GM19438 (cell line): ENCODE results near the gene IRF2BP2.

Experiments
- ATAC-seq: cut with Tn5 transposase; IDR thresholded peaks from one replicate; pipeline ENCODE4 v1.9.1; 2021; ENCODE audit warnings: low read depth; ENCODE audit not compliant: unreplicated experiment

The IRF2BP2 gene

DNA sequence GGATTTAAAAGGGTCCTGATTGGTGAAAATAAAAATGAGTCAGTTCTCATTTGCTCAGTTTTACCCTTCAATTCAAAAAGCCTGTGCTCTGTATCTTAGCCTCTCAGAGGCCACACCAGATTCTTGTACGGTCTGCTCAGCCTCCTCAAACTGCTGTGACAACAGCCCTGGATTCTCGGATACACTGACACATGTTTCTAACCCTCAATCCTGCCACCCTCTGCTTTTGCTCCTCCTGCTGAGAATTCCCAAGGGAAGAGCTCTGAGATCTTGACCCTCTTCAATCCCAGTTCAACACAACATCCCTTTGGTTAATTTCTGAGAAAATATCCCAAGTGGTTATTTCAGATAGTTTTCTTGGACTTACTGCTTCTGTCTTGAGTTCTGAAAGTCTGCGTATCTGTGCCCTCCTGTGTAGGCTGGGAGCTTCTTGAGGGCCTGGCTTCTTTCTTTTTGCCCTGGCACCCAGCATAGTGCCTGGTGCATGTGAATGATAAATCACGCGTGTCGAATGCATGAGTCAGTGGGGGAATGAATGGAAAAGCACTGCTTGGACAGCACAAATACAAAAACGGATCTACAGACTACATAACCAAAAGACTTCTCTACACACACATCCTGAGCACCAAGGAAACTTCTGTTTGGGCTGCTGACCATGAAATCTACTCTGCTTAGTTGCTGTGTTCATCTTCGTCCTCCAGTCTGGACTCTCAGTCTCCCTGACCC lies 24.5 kb downstream of the IRF2BP2 start:
- no peak for ATAC-seq

DNA sequence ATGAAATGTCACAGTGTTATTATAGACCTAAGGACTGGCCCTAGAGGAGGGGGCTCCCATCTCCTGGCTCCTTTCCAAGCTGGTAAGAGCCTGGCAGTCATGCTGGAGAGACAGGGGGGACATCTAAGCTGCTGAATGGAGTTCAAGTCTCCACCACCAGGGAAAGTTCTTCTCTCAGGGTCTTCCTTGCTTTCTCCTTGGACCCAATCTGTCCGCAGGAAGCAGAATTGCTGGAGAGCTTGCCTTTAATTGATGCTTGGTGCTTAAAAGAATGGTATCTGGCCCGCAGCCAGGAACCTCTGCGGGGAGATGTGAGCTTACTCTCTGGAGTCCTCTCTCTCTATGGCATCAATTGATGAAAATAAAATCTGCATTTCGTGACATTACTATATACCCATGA lies 25.1 kb downstream of the IRF2BP2 start:
- ATAC-seq, result no peak

- no peak for ATAC-seq
Observed at GRCh38 chr1:234584420-234584805, 25.6 kb downstream of the IRF2BP2 start.

DNA sequence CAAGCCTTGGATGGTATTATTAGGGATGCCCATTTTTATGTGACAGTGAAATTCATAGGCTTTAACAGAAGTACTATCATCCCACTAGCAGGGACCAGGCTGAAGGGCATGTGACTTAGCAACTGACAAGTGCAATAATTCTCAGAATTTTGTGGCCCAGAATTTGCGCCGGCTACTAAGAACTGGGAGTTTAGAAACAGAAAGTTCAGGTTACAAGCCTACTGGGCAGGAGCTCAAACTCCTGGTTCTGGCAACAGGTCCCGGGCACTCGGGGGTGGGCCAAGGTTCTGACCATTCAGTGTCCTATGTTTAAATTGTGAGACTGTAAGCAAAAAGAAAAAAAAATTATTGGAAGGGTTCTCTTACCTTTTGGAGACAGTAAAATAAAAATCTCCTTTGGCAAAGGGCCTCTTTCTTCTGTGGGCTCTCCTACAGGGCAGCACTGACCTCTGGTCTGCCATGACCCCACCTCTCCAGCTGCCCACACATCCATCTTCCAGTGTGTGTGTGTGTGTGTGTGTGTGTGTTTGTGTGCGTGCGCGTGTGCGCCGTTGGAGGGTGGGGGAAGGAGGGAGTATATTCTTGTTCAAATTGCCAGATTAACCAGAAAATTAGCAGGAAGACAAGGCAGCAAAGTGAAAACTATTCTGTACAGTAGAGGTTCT lies 26.1 kb downstream of the IRF2BP2 start:
- no peak for ATAC-seq

- ATAC-seq, result no peak
Observed at GRCh38 chr1:234582681-234583301, 27.2 kb downstream of the IRF2BP2 start.

GRCh38 chr1:234582186-234582585 lies 27.8 kb downstream of the IRF2BP2 start:
- no peak for ATAC-seq

GRCh38 chr1:234581063-234581714 lies 28.8 kb downstream of the IRF2BP2 start:
- ATAC-seq, result no peak

GRCh38 chr1:234579967-234580366 lies 30.0 kb downstream of the IRF2BP2 start:
- no peak for ATAC-seq

- ATAC-seq, result no peak
Observed at GRCh38 chr1:234578735-234579134, 31.2 kb downstream of the IRF2BP2 start.

- ATAC-seq, result no peak
Observed at GRCh38 chr1:234578087-234578486, 31.9 kb downstream of the IRF2BP2 start.

GRCh38 chr1:234573711-234574299 lies 36.2 kb downstream of the IRF2BP2 start:
- ATAC-seq, result no peak

DNA sequence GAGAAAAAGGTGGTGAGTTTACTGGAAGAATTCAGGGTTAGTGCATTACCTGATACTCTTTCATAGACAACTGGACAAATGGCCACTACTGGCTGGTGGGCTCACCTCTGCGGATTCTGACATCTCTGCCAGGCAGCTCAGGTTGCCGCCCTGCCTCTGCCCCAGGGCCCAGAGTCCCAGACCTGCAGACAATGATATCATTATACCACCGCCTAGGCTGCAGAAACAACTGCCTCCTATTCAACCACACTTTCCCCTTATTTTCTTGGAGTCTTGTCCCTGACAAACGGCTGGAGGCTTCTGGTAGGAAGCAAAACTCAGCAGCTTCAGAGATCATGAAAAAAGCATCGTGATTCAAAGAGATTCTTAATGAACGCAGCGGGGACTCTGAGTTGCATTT lies 37.0 kb downstream of the IRF2BP2 start:
- no peak for ATAC-seq

- no peak for ATAC-seq
Observed at GRCh38 chr1:234571702-234572101, 38.3 kb downstream of the IRF2BP2 start.

- no peak for ATAC-seq
Observed at GRCh38 chr1:234570329-234571120, 39.5 kb downstream of the IRF2BP2 start.

GRCh38 chr1:234568345-234568744 lies 41.6 kb downstream of the IRF2BP2 start:
- ATAC-seq, result no peak

- no peak for ATAC-seq
Observed at GRCh38 chr1:234565132-234565531, 44.8 kb downstream of the IRF2BP2 start.

DNA sequence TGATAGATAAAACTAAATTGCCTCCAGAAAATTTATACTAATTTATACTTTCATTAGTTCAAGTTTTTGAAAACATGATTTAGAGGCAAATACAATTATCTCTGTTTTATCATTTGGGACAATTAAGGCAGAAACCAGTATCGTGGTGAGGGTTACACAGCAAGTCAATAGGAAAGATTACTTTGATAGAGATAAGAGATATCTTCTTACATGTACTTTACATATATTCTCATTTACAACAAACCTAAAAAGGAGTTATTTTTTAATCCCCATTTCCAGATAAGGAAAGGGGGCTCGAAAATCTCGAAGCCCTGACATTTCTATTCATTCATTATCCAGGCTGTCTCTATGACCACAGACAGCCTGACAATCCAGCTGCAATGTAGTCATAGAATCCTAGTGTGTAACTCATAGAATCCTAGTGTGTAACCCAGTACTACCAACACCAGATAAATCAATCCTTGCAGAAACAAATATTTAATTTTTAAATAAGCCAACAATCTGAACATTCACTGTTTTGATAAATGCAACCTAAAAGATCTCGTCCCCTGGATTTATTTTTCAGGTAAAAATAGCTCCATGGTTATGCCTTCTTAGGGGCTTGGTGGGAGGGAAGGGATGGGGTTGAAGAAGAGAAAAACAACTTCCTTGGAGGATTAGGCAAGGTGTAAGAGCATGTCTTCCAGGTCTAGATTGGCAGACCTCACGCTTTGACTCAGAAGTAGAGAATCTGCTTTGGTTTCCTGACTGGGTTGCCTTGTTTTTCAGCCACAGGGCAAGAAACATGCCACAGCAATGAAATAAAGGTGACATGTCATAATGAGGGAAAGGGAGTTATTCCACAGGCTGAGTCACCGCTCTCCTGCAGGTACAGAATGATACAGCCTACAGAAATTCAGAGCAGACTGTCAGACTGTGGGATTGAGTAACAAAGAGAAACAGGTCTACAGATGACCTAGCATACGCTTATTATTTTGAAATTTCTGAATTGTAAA lies 45.6 kb downstream of the IRF2BP2 start:
- no peak for ATAC-seq

- no peak for ATAC-seq
Observed at GRCh38 chr1:234562334-234562733, 47.6 kb downstream of the IRF2BP2 start.

GRCh38 chr1:234561319-234561718 lies 48.7 kb downstream of the IRF2BP2 start:
- ATAC-seq, result no peak
